COR-L47 (cell line): ENCODE measurements around the gene MAP2K3.
"Not testable (repeated sequence)": the region's sequence is repeated elsewhere in the genome, so short reads cannot be mapped to it uniquely, and the experiment has no call there.

Experiments used
- DNase-seq: peaks from one replicate; lab custom pipeline; 2025; lab: John Stamatoyannopoulos, UW

Gene MAP2K3

GRCh38 chr17:21310061-21310765 lies 25.7 kb downstream of the MAP2K3 start:
- DNase-seq: not testable (repeated sequence)

- not testable (repeated sequence) for DNase-seq
Observed at GRCh38 chr17:21310766-21311602, 26.5 kb downstream of the MAP2K3 start.

GRCh38 chr17:21313320-21313719 lies 28.8 kb downstream of the MAP2K3 start:
- no peak for DNase-seq

GRCh38 chr17:21313761-21314160 lies 29.2 kb downstream of the MAP2K3 start:
- not testable (repeated sequence) for DNase-seq

GRCh38 chr17:21314261-21314664 lies 29.8 kb downstream of the MAP2K3 start:
- not testable (repeated sequence) for DNase-seq

- not testable (repeated sequence) for DNase-seq
Observed at GRCh38 chr17:21314701-21315111, 30.2 kb downstream of the MAP2K3 start.

- not testable (repeated sequence) for DNase-seq
Observed at GRCh38 chr17:21315246-21316000, 30.9 kb downstream of the MAP2K3 start.

GRCh38 chr17:21316212-21316886 lies 31.8 kb downstream of the MAP2K3 start:
- not testable (repeated sequence) for DNase-seq

- not testable (repeated sequence) for DNase-seq
Observed at GRCh38 chr17:21316887-21317500, 32.5 kb downstream of the MAP2K3 start.

GRCh38 chr17:21317821-21318220 lies 33.3 kb downstream of the MAP2K3 start:
- not testable (repeated sequence) for DNase-seq

GRCh38 chr17:21318439-21318838 lies 33.9 kb downstream of the MAP2K3 start:
- no peak for DNase-seq

- not testable (repeated sequence) for DNase-seq
Observed at GRCh38 chr17:21318856-21319255, 34.3 kb downstream of the MAP2K3 start.

GRCh38 chr17:21319256-21319655 lies 34.7 kb downstream of the MAP2K3 start:
- DNase-seq: not testable (repeated sequence)

GRCh38 chr17:21319686-21320375 lies 35.3 kb downstream of the MAP2K3 start:
- not testable (repeated sequence) for DNase-seq

GRCh38 chr17:21320430-21320829 lies 35.9 kb downstream of the MAP2K3 start:
- DNase-seq: not testable (repeated sequence)

- not testable (repeated sequence) for DNase-seq
Observed at GRCh38 chr17:21321061-21321460, 36.5 kb downstream of the MAP2K3 start.

GRCh38 chr17:21321744-21322191 lies 37.3 kb downstream of the MAP2K3 start:
- DNase-seq: not testable (repeated sequence)

- not testable (repeated sequence) for DNase-seq
Observed at GRCh38 chr17:21323257-21324111, 39.0 kb downstream of the MAP2K3 start.

- not testable (repeated sequence) for DNase-seq
Observed at GRCh38 chr17:21324741-21325140, 40.2 kb downstream of the MAP2K3 start.
